Measurements from ENCODE around the gene TMEM109.
A peak's percentile ranks its signal among the peaks of the same experiment; 100 is the strongest.

TMEM109 gene

GRCh38 chr11:60913793-60914632, at the start of gene TMEM109:
TMEM109 (plus strand) TSS chr11:60914158; CDS start chr11:60919694, 5,536 bp downstream.
- Histone ChIP-seq H3K4me3 (peak within 1 kb of the TSS; percentile 63), H3K27me3 (ENCODE audit: low read depth) (peaks cover 9% of the 10 kb centered on the region), H3K36me3 (replicated peaks) (peaks cover 11% of the 10 kb centered on the region), H3K9me3 (no peaks in the 10 kb centered on the region), H3K4me1 (peaks cover 17% of the 10 kb centered on the region)
- in situ Hi-C loops (cut with MboI; ENCODE audit: low sequenced_read_pairs), result loop anchor here (25.0 kb wide), 1 partner anchor 802 kb away; no protein-coding TSS in a partner anchor
- peak; percentile 86 to 89 for DNase-seq (ENCODE audit: low spot score in 2 of 2)

GRCh38 chr11:60864856-60865513, 49.0 kb upstream of the TMEM109 start:
- H3K36me3 ChIP-seq (replicated peaks), result no peaks in the 10 kb centered on the region
- DNase-seq (ENCODE audit: low spot score in 2 of 2), result no peak
- H3K4me3 ChIP-seq, result no peak overlapping the region
- no peaks in the 10 kb centered on the region for H3K4me1 ChIP-seq
- in situ Hi-C loops (cut with MboI; ENCODE audit: low sequenced_read_pairs), result no loop called here
- H3K27me3 ChIP-seq (ENCODE audit: low read depth), result no peaks in the 10 kb centered on the region
- no peaks in the 10 kb centered on the region for H3K9me3 ChIP-seq

- in situ Hi-C loops (cut with MboI; ENCODE audit: low sequenced_read_pairs), result no loop called here
- no peaks in the 10 kb centered on the region for H3K27me3 ChIP-seq (ENCODE audit: low read depth)
- H3K36me3 ChIP-seq (replicated peaks), result no peaks in the 10 kb centered on the region
- H3K9me3 ChIP-seq, result no peaks in the 10 kb centered on the region
- no peaks in the 10 kb centered on the region for H3K4me1 ChIP-seq
- no peak within 1 kb of the TSS for H3K4me3 ChIP-seq
- DNase-seq (ENCODE audit: low spot score in 2 of 2), result no peak
These were observed 46.8 kb upstream of the TMEM109 start, which contains the start of gene ZP1 for GRCh38 chr11:60866911-60867870. ZP1 (plus strand) TSS chr11:60867542; CDS start chr11:60867562, 20 bp downstream.

- Histone ChIP-seq H3K9me3 (no peaks in the 10 kb centered on the region), H3K4me1 (no peaks in the 10 kb centered on the region), H3K4me3 (no peak overlapping the region), H3K27me3 (ENCODE audit: low read depth) (no peaks in the 10 kb centered on the region), H3K36me3 (replicated peaks) (no peaks in the 10 kb centered on the region)
- in situ Hi-C loops (cut with MboI; ENCODE audit: low sequenced_read_pairs), result no loop called here
- no peak for DNase-seq (ENCODE audit: low spot score in 2 of 2)
These were observed 45.9 kb upstream of the TMEM109 start for GRCh38 chr11:60867871-60868681.

- Histone ChIP-seq H3K4me3 (no peak overlapping the region), H3K27me3 (ENCODE audit: low read depth) (no peaks in the 10 kb centered on the region), H3K36me3 (replicated peaks) (no peaks in the 10 kb centered on the region), H3K4me1 (no peaks in the 10 kb centered on the region), H3K9me3 (no peaks in the 10 kb centered on the region)
- in situ Hi-C loops (cut with MboI; ENCODE audit: low sequenced_read_pairs), result no loop called here
- no peak for DNase-seq (ENCODE audit: low spot score in 2 of 2)
These were observed 45.1 kb upstream of the TMEM109 start for GRCh38 chr11:60868682-60869450.

- H3K27me3 ChIP-seq (ENCODE audit: low read depth), result no peaks in the 10 kb centered on the region
- no peaks in the 10 kb centered on the region for H3K4me1 ChIP-seq
- H3K9me3 ChIP-seq, result no peaks in the 10 kb centered on the region
- H3K36me3 ChIP-seq (replicated peaks), result no peaks in the 10 kb centered on the region
- in situ Hi-C loops (cut with MboI; ENCODE audit: low sequenced_read_pairs), result no loop called here
- DNase-seq (ENCODE audit: low spot score in 2 of 2), result no peak
- H3K4me3 ChIP-seq, result no peak overlapping the region
These were observed 44.5 kb upstream of the TMEM109 start for GRCh38 chr11:60869451-60869825.

- no peak overlapping the region for H3K4me3 ChIP-seq
- no peaks in the 10 kb centered on the region for H3K36me3 ChIP-seq (replicated peaks)
- no peaks in the 10 kb centered on the region for H3K9me3 ChIP-seq
- H3K4me1 ChIP-seq, result no peaks in the 10 kb centered on the region
- H3K27me3 ChIP-seq (ENCODE audit: low read depth), result no peaks in the 10 kb centered on the region
- DNase-seq (ENCODE audit: low spot score in 2 of 2), result no peak
- in situ Hi-C loops (cut with MboI; ENCODE audit: low sequenced_read_pairs), result no loop called here
These were observed 43.7 kb upstream of the TMEM109 start for GRCh38 chr11:60870276-60870675.

GRCh38 chr11:60870733-60871377, 43.1 kb upstream of the TMEM109 start:
- H3K4me3 ChIP-seq, result no peak overlapping the region
- H3K27me3 ChIP-seq (ENCODE audit: low read depth), result no peaks in the 10 kb centered on the region
- no peaks in the 10 kb centered on the region for H3K4me1 ChIP-seq
- no peaks in the 10 kb centered on the region for H3K9me3 ChIP-seq
- in situ Hi-C loops (cut with MboI; ENCODE audit: low sequenced_read_pairs), result no loop called here
- no peaks in the 10 kb centered on the region for H3K36me3 ChIP-seq (replicated peaks)
- no peak for DNase-seq (ENCODE audit: low spot score in 2 of 2)

- Histone ChIP-seq H3K36me3 (replicated peaks) (no peaks in the 10 kb centered on the region), H3K27me3 (ENCODE audit: low read depth) (no peaks in the 10 kb centered on the region), H3K9me3 (no peaks in the 10 kb centered on the region), H3K4me1 (no peaks in the 10 kb centered on the region), H3K4me3 (no peak overlapping the region)
- in situ Hi-C loops (cut with MboI; ENCODE audit: low sequenced_read_pairs), result no loop called here
- DNase-seq (ENCODE audit: low spot score in 2 of 2), result no peak
These were observed 42.4 kb upstream of the TMEM109 start for GRCh38 chr11:60871378-60872061.

GRCh38 chr11:60872124-60872960, 41.6 kb upstream of the TMEM109 start:
- Histone ChIP-seq H3K36me3 (replicated peaks) (no peaks in the 10 kb centered on the region), H3K4me3 (no peak overlapping the region), H3K4me1 (no peaks in the 10 kb centered on the region), H3K9me3 (no peaks in the 10 kb centered on the region), H3K27me3 (ENCODE audit: low read depth) (no peaks in the 10 kb centered on the region)
- in situ Hi-C loops (cut with MboI; ENCODE audit: low sequenced_read_pairs), result no loop called here
- no peak for DNase-seq (ENCODE audit: low spot score in 2 of 2)

- H3K4me1 ChIP-seq, result no peaks in the 10 kb centered on the region
- H3K9me3 ChIP-seq, result no peaks in the 10 kb centered on the region
- no peak overlapping the region for H3K4me3 ChIP-seq
- H3K27me3 ChIP-seq (ENCODE audit: low read depth), result no peaks in the 10 kb centered on the region
- no peak for DNase-seq (ENCODE audit: low spot score in 2 of 2)
- in situ Hi-C loops (cut with MboI; ENCODE audit: low sequenced_read_pairs), result no loop called here
- no peaks in the 10 kb centered on the region for H3K36me3 ChIP-seq (replicated peaks)
These were observed 40.9 kb upstream of the TMEM109 start for GRCh38 chr11:60872961-60873524.

All from HAP-1 (cell line).